NCI-H2227 (cell line): Measurements from ENCODE around the gene SSX2.
"Not testable (repeated sequence)": the region's sequence is repeated elsewhere in the genome, so short reads cannot be mapped to it uniquely, and the experiment has no call there.

ENCODE experiments used
- DNase-seq: peaks from one replicate; lab custom pipeline; 2025; ENCODE audit not compliant: unreplicated experiment; lab: John Stamatoyannopoulos, UW

The SSX2 gene

DNA sequence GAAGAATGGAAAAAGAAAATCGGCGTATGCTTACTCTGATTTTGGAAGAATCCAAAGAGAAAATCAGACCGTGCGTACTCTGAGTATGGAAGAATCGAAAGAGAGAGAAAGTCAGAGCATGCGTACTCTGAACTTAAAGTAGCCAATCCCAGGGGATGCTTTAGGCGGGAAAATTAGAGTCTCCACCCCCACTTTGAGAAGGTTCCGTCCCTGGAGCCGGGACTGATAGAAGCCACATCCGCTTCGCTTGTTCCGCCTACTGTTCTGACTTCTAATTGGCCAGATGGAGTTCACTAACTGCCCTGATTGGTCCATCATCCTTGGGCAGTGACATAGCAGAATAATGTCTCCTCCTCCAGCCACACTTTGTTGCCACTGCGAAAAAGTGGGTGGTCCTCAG, at the start of gene SSX2:
SSX2 (minus strand) TSS at position 101 of the 400 bp plus-strand sequence. CDS start 1,429 bp downstream, outside the sequence.
- DNase-seq: not testable (repeated sequence)

DNA sequence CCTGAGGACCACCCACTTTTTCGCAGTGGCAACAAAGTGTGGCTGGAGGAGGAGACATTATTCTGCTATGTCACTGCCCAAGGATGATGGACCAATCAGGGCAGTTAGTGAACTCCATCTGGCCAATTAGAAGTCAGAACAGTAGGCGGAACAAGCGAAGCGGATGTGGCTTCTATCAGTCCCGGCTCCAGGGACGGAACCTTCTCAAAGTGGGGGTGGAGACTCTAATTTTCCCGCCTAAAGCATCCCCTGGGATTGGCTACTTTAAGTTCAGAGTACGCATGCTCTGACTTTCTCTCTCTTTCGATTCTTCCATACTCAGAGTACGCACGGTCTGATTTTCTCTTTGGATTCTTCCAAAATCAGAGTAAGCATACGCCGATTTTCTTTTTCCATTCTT, 44.0 kb upstream of the SSX2 start, which contains the start of gene SSX2B:
SSX2B (plus strand) TSS at position 301 of the 400 bp plus-strand sequence. CDS start 1,429 bp downstream, outside the sequence.
- not testable (repeated sequence) for DNase-seq

DNA sequence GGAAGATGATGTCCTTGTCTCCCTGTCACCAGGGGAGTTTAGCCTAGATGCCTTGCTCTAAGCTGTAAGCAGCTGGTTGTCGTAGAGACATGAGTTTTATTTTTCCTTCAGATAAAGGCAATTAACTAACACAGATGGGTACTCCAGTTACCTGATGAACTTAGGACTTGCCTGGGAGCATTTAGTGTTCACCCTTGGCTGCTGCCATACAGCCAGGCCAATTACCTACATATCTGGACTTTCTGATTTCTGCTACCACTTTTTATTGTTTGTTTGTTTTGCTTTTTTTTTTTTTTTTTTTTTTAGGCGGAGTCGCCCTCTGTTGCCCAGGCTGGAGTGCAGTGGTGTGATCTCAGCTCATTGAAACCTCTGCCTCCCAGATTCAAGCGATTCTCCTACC, 14.9 kb downstream of the SSX2 start:
- DNase-seq: not testable (repeated sequence)

DNA sequence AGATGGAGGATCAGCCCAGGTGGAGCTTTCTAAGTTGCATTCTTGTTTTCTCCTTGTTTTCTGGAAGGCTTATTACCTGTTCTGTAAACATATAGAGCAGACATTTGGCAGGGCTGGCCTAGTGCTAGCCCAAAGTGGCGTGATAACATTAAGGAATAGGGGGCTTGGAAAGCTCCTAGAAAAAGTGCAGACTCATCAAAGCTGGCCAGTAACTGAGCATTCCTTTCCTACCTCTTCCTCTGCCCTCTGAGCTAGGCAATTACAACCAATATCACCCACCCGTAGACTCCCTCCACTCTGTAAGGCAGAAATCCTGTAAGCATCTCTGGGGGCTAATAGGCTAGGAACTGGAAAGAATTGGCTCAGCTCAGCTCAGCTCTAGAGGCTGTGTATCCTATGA, 44.8 kb downstream of the SSX2 start:
- DNase-seq: not testable (repeated sequence)

- DNase-seq: not testable (repeated sequence)
These were observed 51.5 kb downstream of the SSX2 start for GRCh38 chrX:52655475-52655874.

GRCh38 chrX:52654800-52655199, 52.2 kb downstream of the SSX2 start, which contains the start of gene SSX7:
Gene SSX7, minus strand, starts transcription at chrX:52654900. Its CDS starts 1,428 bp downstream, at chrX:52653472.
- not testable (repeated sequence) for DNase-seq

DNA sequence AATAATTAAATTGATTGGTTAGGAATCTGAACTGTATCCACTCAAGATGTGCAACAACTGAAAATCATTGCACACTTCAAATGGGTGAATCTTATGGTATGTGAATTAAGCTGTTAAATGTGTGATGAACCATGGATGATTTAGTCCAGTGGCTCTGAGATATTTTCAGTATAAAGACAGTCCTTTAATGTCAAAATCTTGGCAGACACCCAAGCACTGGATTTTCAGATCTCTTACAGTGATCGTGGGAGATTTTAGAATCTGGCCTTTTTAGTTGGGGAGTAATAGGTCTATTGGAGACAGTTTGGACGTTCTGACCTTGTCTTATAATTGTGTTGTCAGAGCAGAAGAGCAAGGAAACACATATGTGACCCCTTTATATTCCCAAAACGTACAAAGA, 56.3 kb downstream of the SSX2 start:
- DNase-seq: not testable (repeated sequence)

GRCh38 chrX:52648956-52649355, 58.0 kb downstream of the SSX2 start:
- not testable (repeated sequence) for DNase-seq
